ENCODE data around the gene L2HGDH. TPM values are rescaled to one million over a fixed set of nuclear protein-coding genes. Genes with fewer than 3 reads are reported as not detected.

The L2HGDH gene
- total and polyA plus RNA-seq, 2 of the 4 experiments (the other 2 are of a cell fraction): 3.1 to 3.8 TPM

DNA sequence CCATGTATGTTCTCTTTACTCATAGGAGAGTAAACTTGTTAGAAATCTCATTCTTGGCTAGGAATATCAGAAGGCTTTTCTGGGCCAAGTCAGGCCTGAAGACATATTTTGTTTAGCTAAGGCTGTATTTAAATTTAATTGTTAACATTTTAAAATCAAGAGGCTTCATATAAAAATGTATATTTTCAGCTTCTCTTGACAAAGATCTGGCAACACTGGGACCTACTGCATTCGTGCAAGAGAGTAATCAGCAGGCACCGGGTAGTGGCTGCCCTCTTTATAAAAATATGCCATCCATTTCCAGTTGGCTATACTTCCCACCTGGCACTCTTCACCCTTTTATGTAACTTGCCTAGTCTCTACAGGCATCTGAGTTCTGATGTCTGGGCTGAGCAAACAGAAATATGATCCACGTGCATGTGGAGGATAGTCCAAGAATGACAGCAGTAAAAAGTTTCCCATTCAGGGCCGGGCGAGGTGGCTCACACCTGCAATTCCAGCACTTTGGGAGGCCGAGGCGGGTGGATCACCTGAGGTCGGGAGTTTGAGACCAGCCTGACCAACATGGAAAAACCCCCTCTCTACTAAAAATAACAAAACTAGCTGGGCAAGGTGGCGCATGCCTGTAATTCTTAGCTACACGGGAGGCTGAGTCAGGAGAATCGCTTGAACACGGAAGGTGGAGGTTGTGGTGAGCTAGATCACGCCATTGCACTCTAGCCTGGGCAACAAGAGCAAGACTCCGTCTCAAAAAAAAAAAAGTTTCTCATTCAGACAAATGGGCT, 78.7 kb downstream of the L2HGDH start:
- DNase-seq (no peak), ATAC-seq (ENCODE audit: low read depth) (no peak)
- CTCF ChIA-PET: no interaction called here
- in situ Hi-C loops (cut with MboI; ENCODE audit: low sequenced_read_pairs) (no loop called here), dilution Hi-C loops (cut with HindIII; ENCODE audit: low sequenced_read_pairs, unreplicated experiment) (no loop called here), intact Hi-C loops (cut with micrococcal nuclease) (loop anchor here (10.0 kb wide), 1 partner anchor 301 kb away; the partner anchor contains the start of gene MAP4K5)
- Histone ChIP-seq H2BK120ac (ENCODE audit: low read depth, low read length) (no peak overlapping the region), H2BK20ac (ENCODE audit: low read depth, low read length) (no peak overlapping the region), H3K4me3 (ENCODE audit: insufficient read depth, low read depth, low read length) (no peak overlapping the region), H3K4me2 (ENCODE audit: low read depth, low read length) (no peak overlapping the region), H3K27me3 (ENCODE audit: control insufficient read depth, insufficient read depth, low read length) (no peaks in the 10 kb centered on the region), H3K9ac (ENCODE audit: low read depth, low read length) (no peak overlapping the region), H2AK9ac (replicated peaks; ENCODE audit: low read depth, low read length, poor library complexity) (no peak overlapping the region), H3K9me1 (ENCODE audit: insufficient read depth, low read length) (no peaks in the 10 kb centered on the region), H3K9me3 (ENCODE audit: control insufficient read depth, insufficient read depth, low read length) (no peaks in the 10 kb centered on the region), H4K20me1 (ENCODE audit: insufficient read depth, low read length) (peaks cover 21% of the 10 kb centered on the region), H2BK5ac (ENCODE audit: low read depth, low read length, poor library complexity, severe bottlenecking) (no peak overlapping the region), H3K56ac (ENCODE audit: extremely low read depth, insufficient read depth, low read length) (no peak overlapping the region), H3K23ac (ENCODE audit: low read depth, low read length) (no peak overlapping the region), H3K36me3 (ENCODE audit: control insufficient read depth, insufficient read depth, low read length) (no peaks in the 10 kb centered on the region), H2BK15ac (ENCODE audit: low read depth, low read length) (no peak overlapping the region), H3K27ac (ENCODE audit: insufficient read depth, low read length) (no peak overlapping the region), H2AFZ (replicated peaks; ENCODE audit: low read length, poor library complexity) (no peak overlapping the region), H3K18ac (ENCODE audit: low read depth, low read length) (no peak overlapping the region), H3K14ac (replicated peaks; ENCODE audit: low read depth, low read length) (no peak overlapping the region), H4K8ac (ENCODE audit: low read depth in 2 of 2, low read length in 2 of 2) (no peak overlapping the region), H4K91ac (ENCODE audit: insufficient read depth, low read depth, low read length) (no peak overlapping the region), H3K4ac (ENCODE audit: low read depth, low read length) (no peak overlapping the region), H3K79me1 (ENCODE audit: low read depth in 1 of 2, low read length in 2 of 2) (peaks cover 0 to 31% of the 10 kb centered on the region in 2 experiments; a peak in 2 of 4 replicates), H3K4me1 (ENCODE audit: control insufficient read depth, insufficient read depth, low read length) (peaks cover 1% of the 10 kb centered on the region; the same call in 1 of the 2 replicates), H4K5ac (ENCODE audit: low read depth, low read length) (no peak overlapping the region), H2AK5ac (ENCODE audit: low read depth, low read length) (no peak overlapping the region)
- no CpG with 5 or more reads among the region's 14 CpGs for WGBS, 2 experiments (ENCODE audit: extremely low coverage in 2 of 2, insufficient read length in 1 of 2)
- TF ChIP-seq MAFK (IDR thresholded peaks at IDR 0.05; ENCODE audit: low read depth, low read length) (no peak), FOS (IDR thresholded peaks at IDR 0.05; ENCODE audit: low read depth, low read length) (no peak), RAD21 (IDR thresholded peaks at IDR 0.05; ENCODE audit: low read length) (no peak), CHD1 (IDR thresholded peaks at IDR 0.05; ENCODE audit: low read depth, low read length) (no peak), BHLHE40 (IDR thresholded peaks at IDR 0.05; ENCODE audit: low read depth, low read length) (no peak), RCOR1 (IDR thresholded peaks at IDR 0.05; ENCODE audit: insufficient replicate concordance, low read length) (no peak), POLR2A (IDR thresholded peaks at IDR 0.05; ENCODE audit: low read depth, low read length) (no peak), ELK1 (IDR thresholded peaks at IDR 0.05; ENCODE audit: borderline replicate concordance, low read depth, low read length) (no peak)
- TF ChIP-seq, protein P1, sequence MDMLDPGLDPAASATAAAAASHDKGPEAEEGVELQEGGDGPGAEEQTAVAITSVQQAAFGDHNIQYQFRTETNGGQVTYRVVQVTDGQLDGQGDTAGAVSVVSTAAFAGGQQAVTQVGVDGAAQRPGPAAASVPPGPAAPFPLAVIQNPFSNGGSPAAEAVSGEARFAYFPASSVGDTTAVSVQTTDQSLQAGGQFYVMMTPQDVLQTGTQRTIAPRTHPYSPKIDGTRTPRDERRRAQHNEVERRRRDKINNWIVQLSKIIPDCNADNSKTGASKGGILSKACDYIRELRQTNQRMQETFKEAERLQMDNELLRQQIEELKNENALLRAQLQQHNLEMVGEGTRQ (IDR thresholded peaks at IDR 0.05; ENCODE audit: low read depth, low read length): no peak
- POLR2A ChIA-PET (ENCODE audit: unreplicated experiment): no interaction called here
- BruUV-seq (replicated peaks): no TSS peak

All from IMR-90 (cell line).